Fibroblast of upper back skin (primary cell): ENCODE results near the gene CAMSAP1.
"Not testable (repeated sequence)": the region's sequence is repeated elsewhere in the genome, so short reads cannot be mapped to it uniquely, and the experiment has no call there.

Source experiments
- DNase-seq: peaks from one replicate; pipeline ENCODE4 v3.0.0-alpha.2; 2013

The CAMSAP1 gene, protein sequence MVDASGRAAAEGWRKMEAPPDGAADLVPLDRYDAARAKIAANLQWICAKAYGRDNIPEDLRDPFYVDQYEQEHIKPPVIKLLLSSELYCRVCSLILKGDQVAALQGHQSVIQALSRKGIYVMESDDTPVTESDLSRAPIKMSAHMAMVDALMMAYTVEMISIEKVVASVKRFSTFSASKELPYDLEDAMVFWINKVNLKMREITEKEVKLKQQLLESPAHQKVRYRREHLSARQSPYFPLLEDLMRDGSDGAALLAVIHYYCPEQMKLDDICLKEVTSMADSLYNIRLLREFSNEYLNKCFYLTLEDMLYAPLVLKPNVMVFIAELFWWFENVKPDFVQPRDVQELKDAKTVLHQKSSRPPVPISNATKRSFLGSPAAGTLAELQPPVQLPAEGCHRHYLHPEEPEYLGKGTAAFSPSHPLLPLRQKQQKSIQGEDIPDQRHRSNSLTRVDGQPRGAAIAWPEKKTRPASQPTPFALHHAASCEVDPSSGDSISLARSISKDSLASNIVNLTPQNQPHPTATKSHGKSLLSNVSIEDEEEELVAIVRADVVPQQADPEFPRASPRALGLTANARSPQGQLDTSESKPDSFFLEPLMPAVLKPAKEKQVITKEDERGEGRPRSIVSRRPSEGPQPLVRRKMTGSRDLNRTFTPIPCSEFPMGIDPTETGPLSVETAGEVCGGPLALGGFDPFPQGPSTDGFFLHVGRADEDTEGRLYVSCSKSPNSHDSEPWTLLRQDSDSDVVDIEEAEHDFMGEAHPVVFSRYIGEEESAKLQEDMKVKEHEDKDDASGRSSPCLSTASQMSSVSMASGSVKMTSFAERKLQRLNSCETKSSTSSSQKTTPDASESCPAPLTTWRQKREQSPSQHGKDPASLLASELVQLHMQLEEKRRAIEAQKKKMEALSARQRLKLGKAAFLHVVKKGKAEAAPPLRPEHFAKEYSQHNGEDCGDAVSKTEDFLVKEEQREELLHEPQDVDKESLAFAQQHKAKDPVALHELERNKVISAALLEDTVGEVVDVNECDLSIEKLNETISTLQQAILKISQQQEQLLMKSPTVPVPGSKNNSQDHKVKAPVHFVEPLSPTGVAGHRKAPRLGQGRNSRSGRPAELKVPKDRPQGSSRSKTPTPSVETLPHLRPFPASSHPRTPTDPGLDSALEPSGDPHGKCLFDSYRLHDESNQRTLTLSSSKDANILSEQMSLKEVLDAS (N-terminal part only)

DNA sequence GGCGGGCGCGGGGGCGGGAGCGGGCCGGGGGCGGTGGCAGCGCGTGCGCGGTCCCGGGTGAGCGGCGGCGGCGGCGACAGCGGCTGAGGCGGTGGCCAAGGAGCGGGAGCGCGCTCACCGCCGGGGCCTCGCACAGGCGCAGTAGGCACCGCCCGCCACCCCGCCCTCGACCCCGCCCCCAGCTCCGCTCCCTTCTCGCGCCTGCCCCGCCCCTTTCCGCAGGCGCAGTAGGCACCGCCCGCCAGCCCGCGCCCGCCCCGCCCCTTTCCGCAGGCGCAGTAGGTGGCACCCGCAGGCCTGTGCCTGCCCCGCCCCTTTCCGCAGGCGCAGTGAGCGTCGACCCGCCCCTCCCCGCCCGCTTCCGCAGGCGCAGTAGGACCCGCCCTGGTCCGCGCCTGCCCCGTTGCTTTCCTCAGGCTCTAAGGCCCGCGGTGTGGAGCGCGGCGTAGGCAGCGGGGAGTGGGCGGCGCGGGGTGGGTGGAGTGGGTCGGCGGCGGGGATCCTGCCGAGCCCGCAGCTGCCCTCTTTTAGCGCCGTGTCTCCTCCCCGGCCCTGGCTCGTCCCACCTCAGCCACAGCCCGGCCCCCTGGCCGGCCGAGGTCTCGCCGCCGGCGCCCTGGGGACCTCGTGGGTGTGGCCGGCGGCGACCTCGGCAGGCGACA is at the start of gene CAMSAP1:
Gene CAMSAP1, minus strand, starts transcription at position 116 of the 662 bp plus-strand sequence. CDS start 387 bp downstream, outside the sequence.
- peak; percentile 93 for DNase-seq

DNA sequence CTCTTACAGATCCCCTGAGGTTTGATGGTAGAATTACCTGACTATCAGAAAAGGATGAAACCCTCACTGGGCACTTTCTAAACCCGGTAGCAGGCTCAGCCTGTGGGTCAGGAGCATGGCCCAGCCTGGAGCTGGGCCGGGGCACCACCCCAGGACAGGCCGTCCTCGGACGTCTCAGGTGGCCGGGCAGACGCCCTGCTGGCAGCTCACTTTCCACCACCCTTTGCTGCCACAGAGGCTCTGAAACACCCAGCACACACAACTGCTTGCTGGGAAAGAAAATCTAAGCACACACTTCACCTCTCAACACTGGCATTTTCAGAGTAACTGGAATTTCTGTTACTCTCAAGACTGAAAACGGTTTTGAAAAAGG is 49.4 kb upstream of the CAMSAP1 start:
- DNase-seq: no peak

DNA sequence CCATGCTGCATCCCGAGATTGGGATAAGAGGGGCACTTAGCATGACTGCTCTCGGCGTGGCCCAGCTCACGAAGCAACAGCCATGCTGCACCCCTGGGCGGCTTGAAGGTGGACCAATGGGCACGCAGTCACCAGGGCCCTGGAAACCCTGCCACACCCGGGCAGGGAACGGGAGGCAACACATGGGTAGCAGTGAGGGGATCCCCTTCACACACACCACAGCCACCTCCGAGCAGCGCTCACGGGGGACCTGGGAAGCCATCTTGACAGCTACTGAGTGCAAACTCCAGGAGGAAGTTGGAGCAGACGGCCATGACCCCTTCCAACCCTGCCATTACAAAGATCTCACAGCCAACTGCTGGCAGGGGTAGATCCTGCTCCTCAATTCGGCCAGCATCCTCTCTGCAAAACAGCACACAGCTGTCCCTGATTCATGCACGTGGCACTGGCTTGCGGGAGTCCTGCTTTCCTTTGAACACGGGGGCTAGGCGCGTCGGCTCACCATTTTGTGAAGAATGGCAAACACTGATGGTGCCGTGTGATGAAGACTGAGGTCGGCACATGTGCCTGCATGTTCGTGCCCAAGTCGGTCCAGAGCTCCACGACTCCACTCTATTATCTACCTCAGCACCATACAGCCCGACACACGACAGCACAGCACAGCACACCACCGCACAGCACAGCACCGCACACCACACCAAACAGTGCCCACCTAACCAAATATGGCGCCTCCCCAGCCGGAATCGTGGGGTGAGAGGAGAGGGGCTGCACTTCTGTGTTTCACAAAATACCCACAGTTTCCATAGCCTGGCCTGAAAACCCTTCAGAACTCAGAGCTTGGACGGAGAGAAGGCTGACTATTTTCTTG is 48.8 kb upstream of the CAMSAP1 start:
- DNase-seq: no peak

DNA sequence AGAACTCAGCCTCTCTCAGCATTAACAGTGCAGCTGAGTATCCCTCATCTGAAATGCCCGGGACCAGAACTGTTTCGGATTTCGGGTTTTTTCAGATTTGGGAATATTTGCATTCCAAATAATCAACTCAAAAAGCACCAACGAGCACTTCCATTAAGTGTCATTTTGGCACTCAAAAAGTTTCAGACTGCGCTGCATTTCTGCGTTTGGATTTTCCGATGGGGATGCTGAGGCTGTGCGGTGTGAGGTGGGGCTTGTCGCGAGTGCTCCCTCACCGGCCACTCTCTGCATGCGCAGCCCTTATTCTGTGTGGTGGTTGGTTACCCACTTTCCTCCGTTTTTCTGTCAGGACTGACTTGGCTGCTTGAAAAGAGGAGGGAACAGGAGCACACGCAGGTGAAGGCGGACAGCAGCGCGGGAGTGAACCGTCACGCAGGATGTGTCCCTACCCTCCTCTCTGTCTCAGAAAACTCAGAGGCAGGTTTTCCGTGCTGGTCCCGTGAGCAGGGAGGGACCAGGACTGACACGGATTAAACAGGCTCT is 45.4 kb upstream of the CAMSAP1 start:
- DNase-seq: no peak

DNA sequence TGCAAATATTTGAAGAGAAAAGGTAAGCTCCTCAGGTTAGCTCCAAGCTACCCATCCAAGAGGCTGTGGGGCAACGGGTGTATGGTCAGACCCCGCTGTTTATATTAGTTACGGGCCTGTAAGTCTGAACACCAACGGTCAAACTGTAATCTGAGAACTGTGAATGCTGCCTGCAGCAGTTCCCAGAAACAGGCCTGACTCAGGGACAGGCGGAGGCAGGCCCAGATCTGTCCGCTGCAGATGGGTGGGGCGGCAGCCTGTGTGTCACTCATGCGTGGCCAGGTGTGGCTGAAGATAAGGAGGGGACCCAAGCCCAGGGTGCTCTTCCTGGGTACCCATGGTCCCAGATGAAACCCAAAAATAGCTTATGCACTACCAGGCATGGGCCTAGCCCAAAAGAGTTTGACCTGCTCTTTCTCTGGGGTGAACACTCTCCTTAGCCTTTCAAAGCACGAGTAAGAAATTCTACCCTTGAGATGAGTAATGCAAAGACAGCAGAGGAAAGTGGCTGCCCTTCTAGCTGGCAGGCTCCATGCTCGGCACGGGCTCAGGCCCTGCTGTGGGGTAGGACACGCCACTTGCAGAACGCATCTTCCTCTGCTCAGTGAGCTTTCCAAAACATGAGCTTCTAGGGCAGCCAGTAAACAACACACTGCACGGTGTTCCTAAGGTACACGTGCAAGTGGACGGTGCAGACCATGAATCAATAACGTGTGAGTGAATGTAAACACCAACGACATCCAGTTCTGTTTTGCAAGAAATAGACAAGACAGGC is 44.7 kb upstream of the CAMSAP1 start:
- no peak for DNase-seq

- not testable (repeated sequence) for DNase-seq
Observed at GRCh38 chr9:135951310-135951709, 44.0 kb upstream of the CAMSAP1 start.

GRCh38 chr9:135950841-135951240 is 43.5 kb upstream of the CAMSAP1 start:
- DNase-seq: not testable (repeated sequence)

DNA sequence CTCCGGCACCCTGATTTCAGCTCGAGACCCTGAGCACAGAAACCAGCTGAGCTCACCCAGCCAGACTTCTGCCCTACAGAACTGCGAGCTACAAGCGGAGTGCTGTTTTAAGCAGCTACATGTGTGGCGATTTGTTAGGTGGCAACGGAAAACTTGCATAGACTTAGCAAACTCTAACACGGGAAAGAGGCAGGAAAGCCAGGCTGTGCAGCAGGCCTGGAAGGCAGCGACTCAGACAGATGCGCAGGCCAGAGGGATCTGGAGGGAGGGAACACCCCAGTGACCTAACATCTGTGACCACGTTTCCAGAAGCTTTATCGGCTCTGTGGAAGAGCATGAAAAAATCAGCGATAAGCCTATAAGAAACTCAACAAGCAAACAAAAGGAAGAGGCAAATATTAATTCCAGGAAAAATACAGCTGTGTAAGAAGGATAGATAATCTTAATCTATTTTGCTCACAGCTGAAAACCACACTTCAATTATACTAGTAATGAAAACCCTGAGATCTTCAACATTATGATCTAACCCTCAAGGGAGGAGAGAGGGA is 42.9 kb upstream of the CAMSAP1 start:
- no peak for DNase-seq

DNA sequence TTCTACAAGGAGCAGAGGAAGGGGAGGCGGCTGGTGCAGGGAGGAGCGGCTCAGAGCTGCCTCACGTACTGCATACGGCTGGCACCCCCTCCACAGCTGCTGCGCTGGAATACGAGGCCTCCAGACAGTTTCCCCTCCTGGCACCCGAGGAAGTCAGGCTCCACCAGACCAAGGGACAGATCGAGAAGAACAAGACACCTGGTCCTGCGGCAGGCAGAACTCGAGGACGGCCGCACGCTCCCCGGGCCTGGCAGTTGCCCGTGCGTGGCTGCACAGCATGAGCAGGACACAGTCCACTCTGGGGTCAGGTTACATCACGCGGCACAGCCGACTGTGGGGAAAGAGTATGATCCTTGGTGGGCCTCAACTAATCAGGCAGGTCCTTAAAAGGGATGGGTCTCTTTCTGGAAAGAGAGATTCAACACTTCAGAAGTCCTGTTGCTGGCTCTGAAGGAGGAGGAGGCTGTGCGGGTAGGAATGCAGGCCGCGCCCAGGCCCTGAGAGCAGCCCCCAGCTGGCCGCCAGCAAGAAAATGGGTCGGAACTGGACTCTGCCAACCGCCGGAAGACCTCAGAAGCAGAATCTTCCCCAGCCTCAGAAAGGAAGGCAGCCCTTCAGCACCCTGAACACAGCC is 42.3 kb upstream of the CAMSAP1 start:
- no peak for DNase-seq

GRCh38 chr9:135948968-135949367 is 41.6 kb upstream of the CAMSAP1 start:
- DNase-seq: no peak

DNA sequence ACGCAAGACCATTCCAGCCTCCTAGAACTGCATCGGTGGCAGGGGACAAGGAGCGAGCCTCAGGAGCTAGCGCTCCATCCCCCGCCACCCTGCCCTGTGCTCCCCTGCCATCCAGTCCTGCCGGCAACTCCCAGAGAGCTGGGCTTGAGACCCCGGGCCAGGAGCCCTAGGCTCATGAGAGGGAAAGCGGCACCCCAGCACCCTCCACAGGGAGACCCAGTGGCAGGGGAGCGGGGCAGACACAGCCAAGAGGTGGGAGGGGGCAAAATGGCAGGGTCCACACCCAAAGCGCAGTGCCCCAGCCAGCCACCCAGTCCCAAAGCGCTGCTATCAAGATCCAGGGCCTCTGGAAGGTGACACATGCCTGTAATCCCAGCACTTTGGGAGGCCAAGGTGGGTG is 41.1 kb upstream of the CAMSAP1 start:
- DNase-seq: no peak

GRCh38 chr9:135947582-135947981 is 40.2 kb upstream of the CAMSAP1 start:
- no peak for DNase-seq

DNA sequence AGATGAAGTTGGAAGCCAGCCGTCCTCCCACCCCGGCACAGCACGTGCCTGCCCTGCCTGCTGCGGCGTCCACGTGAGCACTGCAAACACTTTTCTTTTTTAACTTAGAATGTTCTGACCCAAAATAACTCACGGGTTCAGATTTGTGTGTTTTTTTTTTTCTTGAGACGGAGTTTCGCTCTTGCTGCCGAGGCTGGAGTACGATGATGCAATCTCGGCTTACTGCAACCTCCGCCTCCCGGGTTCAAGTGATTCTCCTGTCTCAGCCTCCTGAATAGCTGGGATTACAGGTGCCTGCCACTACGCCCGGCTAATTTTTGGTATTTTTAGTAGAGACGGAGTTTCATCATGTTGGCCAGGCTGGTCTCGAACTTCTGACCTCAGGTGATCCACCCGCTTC is 39.8 kb upstream of the CAMSAP1 start:
- DNase-seq: not testable (repeated sequence)

GRCh38 chr9:135946392-135946994 is 39.1 kb upstream of the CAMSAP1 start:
- no peak for DNase-seq

DNA sequence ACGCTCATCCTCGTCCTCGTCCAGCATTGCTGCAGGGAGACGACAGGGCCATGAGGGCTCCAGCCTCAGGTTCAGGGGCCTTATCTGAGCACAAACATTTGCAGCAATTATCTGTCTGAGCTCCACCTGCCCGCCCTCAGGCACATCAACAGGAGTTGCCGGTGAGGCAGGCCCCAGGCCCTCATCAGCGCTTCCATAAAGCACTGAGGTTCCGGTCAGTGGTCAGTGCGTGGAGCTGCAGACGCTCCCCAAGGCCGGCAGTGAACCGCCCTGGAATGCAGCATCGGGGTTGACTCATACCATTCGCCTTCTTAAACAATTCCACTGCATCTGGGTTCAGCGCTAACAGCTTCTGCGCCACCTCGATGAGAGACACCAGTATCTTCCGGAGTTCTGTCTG is 38.6 kb upstream of the CAMSAP1 start:
- no peak for DNase-seq

- DNase-seq: no peak
Observed at GRCh38 chr9:135944444-135945252, 37.3 kb upstream of the CAMSAP1 start.

DNA sequence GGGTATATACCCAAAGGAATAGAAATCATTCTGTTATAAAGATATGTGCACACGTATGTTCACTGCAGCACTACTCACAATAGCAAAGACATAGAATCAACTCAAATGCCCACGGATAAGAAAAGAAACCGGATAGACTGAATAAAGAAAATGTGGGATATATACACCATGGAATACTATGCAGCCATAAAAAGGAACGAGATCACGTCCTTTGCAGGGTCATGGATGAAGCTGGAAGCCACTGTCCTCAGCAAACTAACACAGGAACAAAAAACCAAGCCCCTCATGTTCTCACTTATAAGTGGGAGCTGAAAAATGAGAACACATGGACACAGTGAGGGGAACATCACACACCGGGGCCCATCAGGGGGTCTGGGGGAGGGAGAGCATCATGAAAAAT is 36.3 kb upstream of the CAMSAP1 start:
- not testable (repeated sequence) for DNase-seq

GRCh38 chr9:135941288-135941995 is 34.1 kb upstream of the CAMSAP1 start:
- no peak for DNase-seq
